Left lung (tissue), 10 donors: Measurements from ENCODE around the gene KCNJ4. TPM values are rescaled to one million over a fixed set of nuclear protein-coding genes. Genes with fewer than 3 reads are reported as not detected.
A peak's percentile ranks its signal among the peaks of the same experiment; 100 is the strongest.

Experiments used
- ATAC-seq: fragments of 200-7000 bp; cut with Tn5 transposase; one replicate; pipeline ENCODE4 v1.9.1; 2020; ENCODE audit warnings: moderate library complexity
- DNase-seq, 4 donors: peaks; one replicate each; pipeline ENCODE4 v3.0.0-alpha.2; 2013 to 2020
- H3K27ac ChIP-seq, 2 donors: fragments of 200-600 bp; sonication (generic) in 1 of 2; one replicate each; pipeline versions ENCODE4 v1.5.0 to v1.8.0; 2020 to 2021
- H3K27me3 ChIP-seq, 2 donors: fragments of 200-600 bp; sonication (generic) in 1 of 2; one replicate each; pipeline versions ENCODE4 v1.5.0 to v1.8.0; 2020 to 2021
- H3K36me3 ChIP-seq, 2 donors: fragments of 200-600 bp; sonication (generic) in 1 of 2; one replicate each; pipeline versions ENCODE4 v1.5.0 to v1.8.0; 2020 to 2021
- H3K4me1 ChIP-seq, 2 donors: fragments of 200-600 bp; one replicate each; pipeline ENCODE4 v1.8.0; 2021
- H3K4me3 ChIP-seq, 2 donors: fragments of 200-600 bp; sonication (generic) in 1 of 2; one replicate each; pipeline versions ENCODE4 v1.5.0 to v1.8.0; 2020 to 2021; ENCODE audit warnings: mild to moderate bottlenecking in 1 of 2
- H3K9me3 ChIP-seq, 2 donors: fragments of 200-600 bp; sonication (generic) in 1 of 2; one replicate each; pipeline versions ENCODE4 v1.5.0 to v1.8.0; 2020 to 2021
- intact Hi-C, 2 donors: fragments of 100-400 bp; cut with DNase I; formaldehyde crosslinking; loops; one replicate each; pipeline versions ENCODE4 v1.11.2 to v1.14.2; 2022
- polyA plus RNA-seq, 6 donors: library from polyadenylated mRNA; unstranded; fragments of 120-200 nt; gene quantifications; one replicate each; pipeline ENCODE4 v1.2.1, GENCODE V29; 2013; ENCODE audit not compliant: insufficient read length in 6 of 6
- total RNA-seq, 2 donors: library from RNA; stranded (reverse); fragmentation: NEBNext Ultra II Directional; extraction: Animal tissue kit (Norgen Biotek cat#: 25700); gene quantifications; one replicate each; pipeline ENCODE4 v1.2.1, GENCODE V29; 2021
- TF ChIP-seq, protein P1 (sequence below), 2 donors: fragments of 200-600 bp; sonication (generic) in 1 of 2; IDR thresholded peaks; one replicate each; pipeline versions ENCODE4 v1.5.0 to v1.8.0; 2021; ENCODE audit warnings: antibody characterized with exemption in 2 of 2
- donor health status: DM: no; HTN: yes; CAD: no.
- donor health status: DM: no; HTN: no; CAD: no.

KCNJ4 gene
- total and polyA plus RNA-seq, 8 donors = 0.07 TPM; not detected in 6

DNA sequence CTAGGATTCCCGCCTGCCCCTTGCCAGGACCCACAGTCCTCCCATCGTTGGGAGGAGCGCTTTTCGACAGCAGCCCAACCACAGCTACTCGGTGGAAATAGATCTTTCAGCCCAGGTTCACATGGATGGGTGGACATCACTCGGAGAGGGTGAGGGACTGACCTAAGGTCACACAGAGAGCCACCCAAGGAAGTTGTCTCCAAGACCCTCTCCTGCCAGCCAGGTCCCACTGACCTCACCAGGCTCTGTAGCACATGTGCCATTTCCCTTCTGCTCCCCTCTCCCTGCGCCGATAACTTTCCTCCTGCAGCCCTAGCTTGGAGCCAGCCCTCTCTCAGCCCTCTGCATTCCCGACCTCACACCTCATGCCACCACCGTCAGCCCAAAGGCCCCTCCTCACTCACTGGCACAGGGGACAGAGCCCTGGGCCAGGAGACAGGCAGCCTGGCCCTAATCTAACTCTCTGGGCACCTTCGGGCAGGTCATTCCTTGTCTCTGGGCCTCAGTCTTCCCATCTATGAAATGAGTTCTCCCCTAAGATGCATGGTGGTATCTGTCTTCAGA lies 4.7 kb downstream of the KCNJ4 start:
- Histone ChIP-seq H3K4me1 (peaks cover 0 to 9% of the 10 kb centered on the region in 2 donors), H3K27me3 (peaks cover 19 to 89% of the 10 kb centered on the region in 2 donors), H3K36me3 (no peaks in the 10 kb centered on the region), H3K9me3 (no peaks in the 10 kb centered on the region), H3K27ac (no peak overlapping the region), H3K4me3 (no peak overlapping the region)
- DNase-seq = peak in 1 of 4 donors; percentile 37
- intact Hi-C loops = no loop called here
- no peak for ATAC-seq
- TF ChIP-seq, protein P1, sequence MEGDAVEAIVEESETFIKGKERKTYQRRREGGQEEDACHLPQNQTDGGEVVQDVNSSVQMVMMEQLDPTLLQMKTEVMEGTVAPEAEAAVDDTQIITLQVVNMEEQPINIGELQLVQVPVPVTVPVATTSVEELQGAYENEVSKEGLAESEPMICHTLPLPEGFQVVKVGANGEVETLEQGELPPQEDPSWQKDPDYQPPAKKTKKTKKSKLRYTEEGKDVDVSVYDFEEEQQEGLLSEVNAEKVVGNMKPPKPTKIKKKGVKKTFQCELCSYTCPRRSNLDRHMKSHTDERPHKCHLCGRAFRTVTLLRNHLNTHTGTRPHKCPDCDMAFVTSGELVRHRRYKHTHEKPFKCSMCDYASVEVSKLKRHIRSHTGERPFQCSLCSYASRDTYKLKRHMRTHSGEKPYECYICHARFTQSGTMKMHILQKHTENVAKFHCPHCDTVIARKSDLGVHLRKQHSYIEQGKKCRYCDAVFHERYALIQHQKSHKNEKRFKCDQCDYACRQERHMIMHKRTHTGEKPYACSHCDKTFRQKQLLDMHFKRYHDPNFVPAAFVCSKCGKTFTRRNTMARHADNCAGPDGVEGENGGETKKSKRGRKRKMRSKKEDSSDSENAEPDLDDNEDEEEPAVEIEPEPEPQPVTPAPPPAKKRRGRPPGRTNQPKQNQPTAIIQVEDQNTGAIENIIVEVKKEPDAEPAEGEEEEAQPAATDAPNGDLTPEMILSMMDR (IDR thresholded peaks at IDR 0.05) = no peak

DNA sequence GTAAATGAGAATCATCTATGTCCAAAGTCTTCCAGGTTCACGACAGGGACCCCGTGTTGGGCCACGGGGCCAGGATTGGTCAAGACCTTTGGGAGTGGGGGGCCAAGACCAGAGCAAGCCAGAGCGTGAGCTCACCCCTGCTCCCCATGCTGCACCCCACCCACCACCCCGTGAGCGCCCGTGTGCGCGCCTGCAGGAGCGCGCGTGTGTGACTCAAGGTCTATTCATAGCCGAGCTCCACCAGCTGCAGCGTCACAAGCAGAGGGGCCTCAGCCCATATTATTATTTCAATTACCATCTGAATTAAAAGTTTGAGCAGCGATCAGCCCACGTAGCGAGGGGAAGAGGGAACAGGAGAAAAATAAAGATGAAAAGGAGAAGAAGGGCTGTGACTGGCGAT lies 5.2 kb downstream of the KCNJ4 start:
- Histone ChIP-seq H3K36me3 (no peaks in the 10 kb centered on the region), H3K27me3 (peaks cover 17 to 91% of the 10 kb centered on the region in 2 donors), H3K4me1 (peaks cover 0 to 6% of the 10 kb centered on the region in 2 donors), H3K4me3 (no peak overlapping the region), H3K9me3 (no peaks in the 10 kb centered on the region), H3K27ac (no peak overlapping the region)
- ATAC-seq = no peak
- TF ChIP-seq, protein P1 (IDR thresholded peaks at IDR 0.05) = no peak
- intact Hi-C loops = no loop called here
- no peak for DNase-seq

DNA sequence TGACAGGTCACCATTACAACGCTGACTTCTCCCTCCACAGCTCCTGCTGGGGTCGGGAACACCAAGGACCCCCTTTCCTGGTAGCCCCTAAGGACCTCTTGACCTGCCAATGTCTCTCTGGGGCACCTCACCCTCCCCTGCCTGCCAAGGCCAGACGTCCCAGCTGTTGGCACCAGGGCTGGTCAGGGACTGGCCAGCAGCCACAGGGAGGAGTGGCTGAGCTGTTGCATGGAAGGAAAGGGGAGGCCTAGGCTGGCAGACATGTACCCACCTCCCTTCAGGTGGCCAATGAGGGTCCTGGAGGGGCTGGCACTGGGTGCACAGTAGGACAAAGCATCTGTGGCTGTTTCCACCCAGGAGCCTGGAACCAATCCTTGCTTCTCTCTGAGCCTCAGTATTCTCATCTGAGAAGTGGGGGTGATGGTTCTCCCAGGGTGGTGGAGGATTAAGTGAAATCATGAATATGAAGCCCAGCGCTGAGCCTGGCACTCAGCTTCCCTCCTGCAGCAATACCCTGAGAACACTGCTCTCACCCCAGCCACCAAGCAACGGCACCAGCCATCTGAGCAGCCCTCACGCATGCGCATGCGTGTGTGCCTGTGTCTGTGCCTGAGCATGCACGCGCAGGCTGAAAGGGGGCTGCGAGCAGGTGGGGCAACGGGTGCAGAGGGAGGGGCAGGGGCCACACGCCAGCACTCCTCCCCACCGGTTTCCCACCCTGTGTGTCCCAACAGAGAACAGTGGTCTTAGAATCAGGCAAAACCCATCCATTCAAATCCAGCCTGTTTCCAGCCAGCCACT lies 5.9 kb downstream of the KCNJ4 start:
- Histone ChIP-seq H3K27ac (no peak overlapping the region), H3K27me3 (peaks cover 11 to 91% of the 10 kb centered on the region in 2 donors), H3K36me3 (no peaks in the 10 kb centered on the region), H3K4me1 (no peaks in the 10 kb centered on the region), H3K9me3 (no peaks in the 10 kb centered on the region), H3K4me3 (no peak overlapping the region)
- TF ChIP-seq, protein P1 (IDR thresholded peaks at IDR 0.05) = no peak
- ATAC-seq (no peak), DNase-seq (no peak)
- intact Hi-C loops = no loop called here

DNA sequence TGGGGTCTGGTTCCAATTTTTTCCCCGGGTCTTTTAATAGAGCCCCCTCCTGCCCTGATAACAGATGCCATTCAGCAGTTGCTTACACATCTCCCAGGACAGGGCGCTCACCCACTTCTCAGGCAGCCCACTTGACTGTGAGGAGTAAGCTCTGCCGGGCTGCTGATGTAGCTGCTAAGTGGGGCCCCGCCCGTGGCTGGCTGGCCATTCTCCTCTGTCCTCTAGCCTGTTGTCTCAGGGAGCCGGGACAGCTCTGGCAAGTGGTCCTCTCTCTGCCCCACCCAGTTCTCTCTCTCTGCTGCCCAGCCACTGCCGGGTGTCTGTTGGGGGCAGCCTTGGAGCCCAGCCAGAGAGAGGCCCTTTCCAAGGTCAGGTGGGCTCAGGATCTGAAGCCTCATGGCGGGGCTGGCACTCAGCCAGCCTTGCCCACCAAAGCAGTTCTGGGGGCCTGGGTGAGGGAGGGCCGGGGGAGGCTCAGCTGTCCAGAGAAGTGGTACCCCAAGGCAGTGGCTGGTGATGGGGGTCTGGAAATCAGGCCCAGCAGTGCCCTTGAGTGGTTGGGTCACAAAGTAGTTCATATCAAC lies 8.9 kb downstream of the KCNJ4 start:
- ATAC-seq = no peak
- Histone ChIP-seq H3K4me1 (no peaks in the 10 kb centered on the region), H3K36me3 (no peaks in the 10 kb centered on the region), H3K27me3 (peaks cover 0 to 76% of the 10 kb centered on the region in 2 donors), H3K9me3 (no peaks in the 10 kb centered on the region), H3K27ac (no peak overlapping the region), H3K4me3 (no peak overlapping the region)
- TF ChIP-seq, protein P1 (IDR thresholded peaks at IDR 0.05) = no peak
- DNase-seq = no peak
- intact Hi-C loops = no loop called here

DNA sequence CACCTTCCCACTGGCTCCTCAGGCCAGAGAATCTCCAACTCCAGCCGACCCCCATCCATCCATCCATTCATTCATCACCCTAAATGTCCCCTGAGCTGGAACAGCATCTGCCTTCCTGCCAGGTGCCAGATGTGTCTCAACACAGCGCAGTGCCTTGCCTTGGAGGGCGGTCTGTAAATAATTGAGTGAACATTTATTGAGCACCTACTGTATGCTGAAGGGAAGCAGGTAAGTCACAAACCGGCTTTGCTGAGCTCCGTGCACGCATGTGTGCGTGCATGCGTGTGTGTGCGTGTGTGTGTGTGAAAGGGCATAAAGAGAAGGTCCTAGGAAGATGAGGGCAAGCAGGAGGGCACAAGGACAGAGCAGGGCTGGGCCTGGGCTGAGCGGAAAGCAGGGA lies 10.2 kb downstream of the KCNJ4 start:
- intact Hi-C loops = no loop called here

More for the DNA sequence above, 10.2 kb downstream of the KCNJ4 start:
- Histone ChIP-seq H3K27me3 (peaks cover 0 to 76% of the 10 kb centered on the region in 2 donors), H3K27ac (no peak overlapping the region), H3K4me3 (no peak overlapping the region), H3K9me3 (no peaks in the 10 kb centered on the region), H3K4me1 (no peaks in the 10 kb centered on the region), H3K36me3 (no peaks in the 10 kb centered on the region)
- no peak for DNase-seq
- no peak for ATAC-seq
- TF ChIP-seq, protein P1 (IDR thresholded peaks at IDR 0.05) = no peak
